SK-N-MC (cell line): ENCODE results near the gene NKAIN2.

Experiments used
- EZH2 ChIP-seq: fragments of 200-600 bp; sonication (generic); IDR thresholded peaks from one replicate; pipeline ENCODE4 v1.6.1; 2017; ENCODE audit warnings: antibody characterized with exemption
- POLR2AphosphoS5 ChIP-seq: IDR thresholded peaks from 2 replicates; pipeline ENCODE4 v1.6.1; 2012; ENCODE audit warnings: mild to moderate bottlenecking, low read depth, low read length, borderline replicate concordance

- TF ChIP-seq EZH2 (no peak), POLR2AphosphoS5 (no peak)
Measured at GRCh38 chr6:123897965-123898364, 94.3 kb downstream of the NKAIN2 start.
